Measurements from ENCODE around the gene BAIAP2L1.

DNA sequence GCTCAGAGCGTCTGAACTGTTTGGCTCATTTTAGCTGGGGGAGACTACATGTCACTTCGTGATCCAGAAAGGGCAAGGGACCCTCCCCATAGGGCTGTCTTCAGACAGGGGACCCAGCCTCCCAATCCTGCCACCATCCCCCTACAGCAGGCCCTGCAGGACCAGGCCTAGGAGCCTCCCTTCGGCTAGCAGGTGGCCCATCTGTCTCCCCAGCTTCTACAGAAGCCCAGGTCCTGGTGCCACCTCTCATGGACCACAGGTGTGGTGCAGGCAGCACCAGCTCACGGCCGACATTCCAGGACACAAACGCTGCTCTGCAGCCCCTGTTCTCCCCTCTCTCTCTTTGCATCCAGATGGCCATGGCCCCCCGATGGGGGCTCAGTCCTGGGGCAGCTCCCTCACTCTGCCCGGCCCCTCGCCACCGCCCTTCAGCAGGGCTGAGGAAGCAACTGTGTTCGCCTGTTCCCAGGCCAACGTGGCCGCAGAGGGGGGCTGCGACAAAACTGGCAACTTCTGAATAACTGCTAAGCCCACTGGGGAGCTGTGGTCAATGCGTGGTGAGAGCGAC lies 159.1 kb downstream of the BAIAP2L1 start:
- TF ChIP-seq POLR2A (IDR thresholded peaks at IDR 0.05) = no peak
- TF ChIP-seq, protein P1, sequence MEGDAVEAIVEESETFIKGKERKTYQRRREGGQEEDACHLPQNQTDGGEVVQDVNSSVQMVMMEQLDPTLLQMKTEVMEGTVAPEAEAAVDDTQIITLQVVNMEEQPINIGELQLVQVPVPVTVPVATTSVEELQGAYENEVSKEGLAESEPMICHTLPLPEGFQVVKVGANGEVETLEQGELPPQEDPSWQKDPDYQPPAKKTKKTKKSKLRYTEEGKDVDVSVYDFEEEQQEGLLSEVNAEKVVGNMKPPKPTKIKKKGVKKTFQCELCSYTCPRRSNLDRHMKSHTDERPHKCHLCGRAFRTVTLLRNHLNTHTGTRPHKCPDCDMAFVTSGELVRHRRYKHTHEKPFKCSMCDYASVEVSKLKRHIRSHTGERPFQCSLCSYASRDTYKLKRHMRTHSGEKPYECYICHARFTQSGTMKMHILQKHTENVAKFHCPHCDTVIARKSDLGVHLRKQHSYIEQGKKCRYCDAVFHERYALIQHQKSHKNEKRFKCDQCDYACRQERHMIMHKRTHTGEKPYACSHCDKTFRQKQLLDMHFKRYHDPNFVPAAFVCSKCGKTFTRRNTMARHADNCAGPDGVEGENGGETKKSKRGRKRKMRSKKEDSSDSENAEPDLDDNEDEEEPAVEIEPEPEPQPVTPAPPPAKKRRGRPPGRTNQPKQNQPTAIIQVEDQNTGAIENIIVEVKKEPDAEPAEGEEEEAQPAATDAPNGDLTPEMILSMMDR (IDR thresholded peaks at IDR 0.05) = no peak
